Measurements from ENCODE around the gene TSPEAR.

DNA sequence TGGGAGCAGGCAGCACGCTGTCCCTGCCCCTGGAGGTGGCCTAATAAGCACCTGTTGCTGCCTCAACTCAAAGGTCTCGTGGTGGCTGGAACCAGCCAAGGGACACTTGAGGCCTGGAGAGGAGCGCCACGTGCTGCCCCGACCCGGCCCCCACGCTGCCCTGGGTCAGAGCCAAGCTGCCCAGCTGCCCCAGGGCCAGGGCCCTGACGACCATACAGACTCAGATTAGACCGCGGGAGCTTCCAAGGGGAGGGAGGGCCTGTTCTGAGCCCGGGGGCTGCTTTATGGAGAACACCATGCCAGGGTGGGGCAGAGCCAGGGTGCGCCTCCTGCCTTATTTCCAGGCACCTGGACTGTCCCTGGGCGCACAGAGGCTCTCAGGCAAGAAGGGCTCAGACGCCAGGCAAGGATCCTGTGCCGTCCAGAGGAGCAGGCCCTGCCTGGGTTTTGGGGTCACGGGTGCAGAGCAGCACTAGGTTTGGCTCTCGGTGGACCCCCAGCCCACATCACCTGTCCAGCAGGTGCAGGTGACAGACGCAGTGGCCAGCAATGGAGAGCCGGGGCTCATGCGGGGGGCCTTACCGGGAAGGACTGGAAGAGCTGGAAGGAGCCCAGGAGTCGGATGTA lies 190.0 kb downstream of the TSPEAR start:
- TF ChIP-seq CTCF (IDR thresholded peaks at IDR 0.05) = no peak
- no peak for TF ChIP-seq POLR2AphosphoS5 (IDR thresholded peaks at IDR 0.05)
